ENCODE data around the gene CAMKMT.

CAMKMT gene

DNA sequence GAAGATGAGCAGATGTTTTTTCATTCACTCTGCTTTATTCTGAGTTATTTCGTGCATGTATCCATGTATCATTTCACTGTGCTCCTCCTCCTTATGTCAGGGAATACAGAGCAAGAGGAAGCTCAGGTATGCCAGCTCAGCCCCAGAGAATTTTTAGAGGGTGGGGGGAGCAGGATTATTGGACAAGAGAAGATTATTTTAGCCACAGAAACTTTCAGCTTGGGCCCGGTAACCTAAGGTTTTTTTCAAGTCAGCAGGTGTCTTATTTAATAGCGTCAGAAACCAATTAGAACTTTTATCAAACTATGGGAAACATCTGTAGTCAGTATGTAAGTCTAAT, 346.9 kb downstream of the CAMKMT start:
- Histone ChIP-seq H3K36me3 (ENCODE audit: control insufficient read depth, insufficient read depth, low read length) (no peaks in the 10 kb centered on the region), H3K9me3 (ENCODE audit: control insufficient read depth, low read length) (no peaks in the 10 kb centered on the region), H3K27ac (ENCODE audit: insufficient read depth, low read depth, low read length, poor library complexity, severe bottlenecking) (no peak overlapping the region), H3K4me3 (ENCODE audit: insufficient read depth, low read depth, low read length) (no peak overlapping the region), H3K4me1 (ENCODE audit: control insufficient read depth, insufficient read depth, low read length) (peaks cover 42% of the 10 kb centered on the region), H3K27me3 (ENCODE audit: control insufficient read depth, insufficient read depth, low read length, poor library complexity, severe bottlenecking) (no peaks in the 10 kb centered on the region)
- 56 to 65% methylated on average over 3 of the region's 3 CpGs for WGBS, 2 experiments

DNA sequence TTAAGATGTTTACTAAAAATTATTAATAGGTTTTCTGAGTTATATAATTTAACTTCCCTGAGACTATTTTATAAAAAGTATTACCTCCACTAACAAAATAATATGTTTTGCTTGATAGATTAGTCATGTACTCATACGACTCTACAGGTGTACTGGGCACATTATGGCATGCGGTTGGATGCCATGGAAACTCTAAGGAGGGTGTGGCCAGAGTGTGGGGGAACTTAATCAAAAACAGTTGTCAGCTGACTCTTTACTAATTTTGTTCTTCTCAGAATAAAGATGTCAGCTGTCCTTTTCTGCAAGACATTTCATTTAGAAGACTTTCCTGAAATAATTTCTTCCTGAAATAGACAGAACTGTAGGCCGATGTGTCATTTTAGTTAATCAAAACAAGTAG, 351.4 kb downstream of the CAMKMT start:
- no peak overlapping the region for H3K27ac ChIP-seq (ENCODE audit: insufficient read depth, low read depth, low read length, poor library complexity, severe bottlenecking)
- no peak overlapping the region for H3K4me3 ChIP-seq (ENCODE audit: insufficient read depth, low read depth, low read length)
- no peaks in the 10 kb centered on the region for H3K27me3 ChIP-seq (ENCODE audit: control insufficient read depth, insufficient read depth, low read length, poor library complexity, severe bottlenecking)
- no peaks in the 10 kb centered on the region for H3K9me3 ChIP-seq (ENCODE audit: control insufficient read depth, low read length)
- peaks cover 8% of the 10 kb centered on the region for H3K4me1 ChIP-seq (ENCODE audit: control insufficient read depth, insufficient read depth, low read length)
- WGBS, 2 experiments, result 80 to 93% methylated on average over 2 to 3 of the region's 3 CpGs
- H3K36me3 ChIP-seq (ENCODE audit: control insufficient read depth, insufficient read depth, low read length), result no peaks in the 10 kb centered on the region

DNA sequence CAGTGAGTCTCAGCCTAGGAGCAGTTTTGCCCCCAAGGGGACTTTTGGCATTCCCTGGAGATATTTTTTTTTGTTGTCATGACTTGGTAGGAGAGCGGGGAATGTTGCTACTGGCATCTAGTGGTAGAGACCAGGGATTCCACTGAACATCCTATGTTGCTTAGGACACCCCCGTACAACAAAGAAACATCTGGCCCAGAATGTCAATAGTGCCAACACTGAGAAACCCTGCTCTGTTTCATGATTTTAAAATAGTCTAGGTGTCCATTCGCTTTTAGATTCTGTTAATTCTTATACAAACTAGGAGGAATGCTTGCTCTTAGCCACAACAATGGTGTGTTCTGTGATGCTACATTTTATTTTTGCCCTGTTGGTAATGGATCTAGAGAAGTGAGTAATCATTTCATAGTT, 353.9 kb downstream of the CAMKMT start:
- H3K36me3 ChIP-seq (ENCODE audit: control insufficient read depth, insufficient read depth, low read length), result no peaks in the 10 kb centered on the region
- H3K27me3 ChIP-seq (ENCODE audit: control insufficient read depth, insufficient read depth, low read length, poor library complexity, severe bottlenecking), result no peaks in the 10 kb centered on the region
- H3K9me3 ChIP-seq (ENCODE audit: control insufficient read depth, low read length), result no peaks in the 10 kb centered on the region
- no peak overlapping the region for H3K27ac ChIP-seq (ENCODE audit: insufficient read depth, low read depth, low read length, poor library complexity, severe bottlenecking)
- WGBS, 2 experiments, result 57 to 59% methylated on average over 3 of the region's 3 CpGs
- H3K4me1 ChIP-seq (ENCODE audit: control insufficient read depth, insufficient read depth, low read length), result no peaks in the 10 kb centered on the region
- no peak overlapping the region for H3K4me3 ChIP-seq (ENCODE audit: insufficient read depth, low read depth, low read length)

DNA sequence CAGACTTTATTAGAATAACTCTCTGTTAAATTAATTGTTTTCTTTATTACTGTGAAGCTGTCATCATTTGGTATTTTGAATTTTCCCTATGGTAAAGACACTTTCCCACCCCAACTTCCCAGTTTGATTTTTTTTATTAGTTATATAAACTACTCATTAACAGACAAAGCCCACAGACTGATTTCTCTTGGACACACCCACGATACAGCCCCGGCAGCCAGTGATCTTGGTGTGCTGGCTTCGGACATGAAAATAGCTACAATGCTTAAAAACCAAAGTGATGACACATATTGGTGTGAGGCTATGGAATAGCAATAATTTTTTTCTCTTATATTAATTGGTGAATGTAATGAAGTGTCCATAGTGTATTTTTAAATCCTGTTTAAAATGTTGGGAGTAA, 354.4 kb downstream of the CAMKMT start:
- 96 to 98% methylated on average over 3 of the region's 3 CpGs for WGBS, 2 experiments
- Histone ChIP-seq H3K27me3 (ENCODE audit: control insufficient read depth, insufficient read depth, low read length, poor library complexity, severe bottlenecking) (no peaks in the 10 kb centered on the region), H3K36me3 (ENCODE audit: control insufficient read depth, insufficient read depth, low read length) (no peaks in the 10 kb centered on the region), H3K4me1 (ENCODE audit: control insufficient read depth, insufficient read depth, low read length) (no peaks in the 10 kb centered on the region), H3K4me3 (ENCODE audit: insufficient read depth, low read depth, low read length) (no peak overlapping the region), H3K9me3 (ENCODE audit: control insufficient read depth, low read length) (no peaks in the 10 kb centered on the region), H3K27ac (ENCODE audit: insufficient read depth, low read depth, low read length, poor library complexity, severe bottlenecking) (no peak overlapping the region)

DNA sequence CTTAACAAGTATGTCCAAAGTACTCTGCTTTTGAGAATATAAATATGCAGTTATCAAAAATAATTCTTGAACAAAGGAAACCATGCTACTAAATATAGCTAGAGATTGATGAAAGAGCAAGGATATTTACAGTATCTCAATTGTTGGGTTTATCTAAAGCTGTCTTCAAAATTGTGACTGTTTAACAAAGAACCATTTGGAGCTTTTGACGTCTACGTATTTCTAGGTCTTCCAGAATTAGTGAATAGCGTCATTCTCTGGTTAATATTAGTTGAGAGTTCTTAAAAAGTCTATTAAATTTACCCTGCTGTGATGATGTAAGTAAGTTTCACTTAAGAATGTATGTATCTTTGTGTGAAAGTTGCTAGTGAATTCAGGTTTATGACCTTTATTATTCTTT, 356.7 kb downstream of the CAMKMT start:
- Histone ChIP-seq H3K27me3 (ENCODE audit: control insufficient read depth, insufficient read depth, low read length, poor library complexity, severe bottlenecking) (no peaks in the 10 kb centered on the region), H3K4me3 (ENCODE audit: insufficient read depth, low read depth, low read length) (no peak overlapping the region), H3K27ac (ENCODE audit: insufficient read depth, low read depth, low read length, poor library complexity, severe bottlenecking) (no peak overlapping the region), H3K36me3 (ENCODE audit: control insufficient read depth, insufficient read depth, low read length) (no peaks in the 10 kb centered on the region), H3K9me3 (ENCODE audit: control insufficient read depth, low read length) (no peaks in the 10 kb centered on the region), H3K4me1 (ENCODE audit: control insufficient read depth, insufficient read depth, low read length) (no peaks in the 10 kb centered on the region)
- WGBS, 2 experiments, result 95 to 100% methylated on average over 3 of the region's 3 CpGs

DNA sequence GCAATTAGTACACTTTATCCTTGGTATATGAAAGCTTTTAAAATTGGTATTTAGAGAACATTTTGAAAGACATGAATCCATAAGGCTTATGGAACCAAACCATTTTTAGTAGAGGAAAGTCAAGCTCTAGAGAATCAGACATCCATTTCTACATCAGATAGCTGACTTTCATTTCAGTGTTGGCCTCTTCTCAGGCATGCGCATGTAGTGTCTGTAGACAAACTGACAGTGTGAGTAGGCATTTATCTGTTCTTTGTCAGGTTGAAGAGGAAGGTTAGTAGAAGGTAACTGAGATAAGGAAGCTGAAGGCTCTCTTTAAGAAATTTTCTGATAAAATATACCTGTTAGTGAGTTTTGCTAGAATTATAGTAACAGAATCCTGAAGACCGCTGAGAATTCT, 357.8 kb downstream of the CAMKMT start:
- H3K4me1 ChIP-seq (ENCODE audit: control insufficient read depth, insufficient read depth, low read length), result no peaks in the 10 kb centered on the region
- no peaks in the 10 kb centered on the region for H3K27me3 ChIP-seq (ENCODE audit: control insufficient read depth, insufficient read depth, low read length, poor library complexity, severe bottlenecking)
- no peaks in the 10 kb centered on the region for H3K36me3 ChIP-seq (ENCODE audit: control insufficient read depth, insufficient read depth, low read length)
- no peak overlapping the region for H3K4me3 ChIP-seq (ENCODE audit: insufficient read depth, low read depth, low read length)
- H3K27ac ChIP-seq (ENCODE audit: insufficient read depth, low read depth, low read length, poor library complexity, severe bottlenecking), result no peak overlapping the region
- 95 to 100% methylated on average over 2 of the region's 2 CpGs for WGBS, 2 experiments
- H3K9me3 ChIP-seq (ENCODE audit: control insufficient read depth, low read length), result no peaks in the 10 kb centered on the region

DNA sequence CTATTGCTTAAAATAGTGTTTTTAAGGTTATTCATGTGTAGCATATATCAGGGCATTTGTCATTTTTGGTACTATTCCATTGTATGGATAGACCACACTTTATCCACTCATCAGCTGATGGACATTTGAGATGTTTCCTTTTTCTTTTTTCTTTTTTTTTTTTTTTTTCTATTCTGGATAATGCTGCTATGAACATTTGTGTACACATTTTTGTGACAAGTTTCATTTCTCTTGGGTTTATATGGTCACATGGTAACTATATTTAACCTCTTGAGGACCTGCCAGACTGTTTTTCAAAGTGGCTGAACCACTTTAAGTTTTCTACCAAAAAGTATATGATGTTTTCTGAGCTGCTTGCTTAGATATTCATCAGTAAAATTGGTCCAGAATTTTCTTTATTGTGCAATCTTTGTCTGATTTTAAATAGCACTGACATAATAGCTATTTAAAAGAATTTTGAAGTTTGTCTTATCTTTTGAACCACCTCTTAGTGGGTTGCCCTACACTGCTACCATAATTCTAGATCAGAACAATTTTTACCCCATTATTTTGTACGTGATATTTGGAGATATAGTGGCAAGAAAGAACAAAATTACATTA, 360.4 kb downstream of the CAMKMT start:
- Histone ChIP-seq H3K27me3 (ENCODE audit: control insufficient read depth, insufficient read depth, low read length, poor library complexity, severe bottlenecking) (no peaks in the 10 kb centered on the region), H3K4me3 (ENCODE audit: insufficient read depth, low read depth, low read length) (no peak overlapping the region), H3K4me1 (ENCODE audit: control insufficient read depth, insufficient read depth, low read length) (no peaks in the 10 kb centered on the region), H3K9me3 (ENCODE audit: control insufficient read depth, low read length) (no peaks in the 10 kb centered on the region), H3K36me3 (ENCODE audit: control insufficient read depth, insufficient read depth, low read length) (no peaks in the 10 kb centered on the region), H3K27ac (ENCODE audit: insufficient read depth, low read depth, low read length, poor library complexity, severe bottlenecking) (no peak overlapping the region)
- no CpG with 5 or more reads among the region's 1 CpG for WGBS, 2 experiments

DNA sequence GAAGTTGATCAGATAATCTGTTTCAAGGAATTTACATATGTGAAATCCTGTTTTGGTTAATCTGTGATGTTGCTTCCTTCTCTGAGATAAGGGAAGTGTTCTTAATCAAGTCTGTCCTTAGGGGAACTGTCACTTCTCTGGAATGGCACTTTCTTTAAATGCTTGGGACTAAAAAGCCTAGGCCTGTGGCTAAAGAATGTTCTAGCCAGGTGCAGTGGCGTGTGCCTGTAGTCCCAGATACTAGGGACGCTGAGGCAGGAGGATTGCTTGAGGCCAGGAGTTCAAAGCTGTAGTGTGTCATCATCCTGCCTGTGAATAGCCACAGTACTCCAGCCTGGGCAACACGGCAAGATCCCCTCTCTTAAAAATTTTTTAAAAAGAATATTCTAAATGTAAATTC, 362.2 kb downstream of the CAMKMT start:
- Histone ChIP-seq H3K27me3 (ENCODE audit: control insufficient read depth, insufficient read depth, low read length, poor library complexity, severe bottlenecking) (no peaks in the 10 kb centered on the region), H3K36me3 (ENCODE audit: control insufficient read depth, insufficient read depth, low read length) (no peaks in the 10 kb centered on the region), H3K4me3 (ENCODE audit: insufficient read depth, low read depth, low read length) (no peak overlapping the region), H3K9me3 (ENCODE audit: control insufficient read depth, low read length) (no peaks in the 10 kb centered on the region), H3K4me1 (ENCODE audit: control insufficient read depth, insufficient read depth, low read length) (no peaks in the 10 kb centered on the region), H3K27ac (ENCODE audit: insufficient read depth, low read depth, low read length, poor library complexity, severe bottlenecking) (no peak overlapping the region)
- WGBS, 2 experiments, result 91 to 96% methylated on average over 2 to 3 of the region's 3 CpGs

DNA sequence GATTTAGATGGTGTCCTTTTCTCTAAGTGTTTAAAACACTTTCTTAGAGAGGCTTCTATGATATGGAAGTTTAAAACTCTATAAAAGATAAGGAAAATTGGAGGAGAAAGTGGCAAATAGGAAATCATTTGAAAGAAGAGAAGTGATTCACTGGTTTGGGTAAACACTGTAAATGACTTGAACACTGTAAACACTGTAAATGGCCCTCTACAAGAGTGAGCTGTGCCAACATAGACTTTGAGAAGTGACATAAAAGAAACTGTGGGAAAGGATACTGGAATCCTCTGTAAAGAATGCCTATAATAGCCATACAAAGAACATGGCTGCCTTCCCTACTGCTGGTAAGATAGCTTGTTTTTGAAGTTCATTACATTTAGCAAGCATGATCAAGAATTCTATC, 368.8 kb downstream of the CAMKMT start:
- H3K4me3 ChIP-seq (ENCODE audit: insufficient read depth, low read depth, low read length), result no peak overlapping the region

DNA sequence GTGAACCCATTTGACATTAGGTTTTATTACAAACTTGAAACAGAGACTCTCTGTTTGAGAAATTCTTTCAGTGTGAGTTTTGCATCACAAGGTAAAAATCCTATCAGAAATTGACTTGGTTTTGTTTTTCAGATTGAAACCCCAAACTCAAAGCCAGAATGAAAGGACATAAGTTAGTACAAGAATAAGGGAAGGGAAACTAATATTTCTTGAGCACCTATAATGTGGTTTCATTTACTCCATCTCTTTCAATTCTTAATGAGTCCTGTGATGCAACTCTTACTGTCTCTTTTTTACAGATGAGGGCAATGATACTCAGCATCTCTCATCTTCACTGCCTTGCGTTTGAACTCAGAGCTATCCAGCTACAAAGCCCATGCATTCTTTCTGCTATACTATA, 369.8 kb downstream of the CAMKMT start:
- Histone ChIP-seq H3K4me1 (ENCODE audit: control insufficient read depth, insufficient read depth, low read length) (no peaks in the 10 kb centered on the region), H3K27me3 (ENCODE audit: control insufficient read depth, insufficient read depth, low read length, poor library complexity, severe bottlenecking) (no peaks in the 10 kb centered on the region), H3K27ac (ENCODE audit: insufficient read depth, low read depth, low read length, poor library complexity, severe bottlenecking) (no peak overlapping the region), H3K4me3 (ENCODE audit: insufficient read depth, low read depth, low read length) (no peak overlapping the region), H3K36me3 (ENCODE audit: control insufficient read depth, insufficient read depth, low read length) (no peaks in the 10 kb centered on the region), H3K9me3 (ENCODE audit: control insufficient read depth, low read length) (no peaks in the 10 kb centered on the region)
- WGBS, 2 experiments, result 89 to 97% methylated on average over 1 of the region's 1 CpG

More for the DNA sequence above, 368.8 kb downstream of the CAMKMT start:
- Histone ChIP-seq H3K4me1 (ENCODE audit: control insufficient read depth, insufficient read depth, low read length) (no peaks in the 10 kb centered on the region), H3K9me3 (ENCODE audit: control insufficient read depth, low read length) (no peaks in the 10 kb centered on the region), H3K27me3 (ENCODE audit: control insufficient read depth, insufficient read depth, low read length, poor library complexity, severe bottlenecking) (no peaks in the 10 kb centered on the region), H3K36me3 (ENCODE audit: control insufficient read depth, insufficient read depth, low read length) (no peaks in the 10 kb centered on the region), H3K27ac (ENCODE audit: insufficient read depth, low read depth, low read length, poor library complexity, severe bottlenecking) (no peak overlapping the region)

Data from ectodermal cell (in vitro differentiated cells).